Cardiac fibroblast (primary cell): ENCODE data around the gene EGLN3.
"Not testable (repeated sequence)": the region's sequence is repeated elsewhere in the genome, so short reads cannot be mapped to it uniquely, and the experiment has no call there.

Source experiments
- DNase-seq, 2 donors: peaks; one replicate each; pipeline versions ENCODE4 v3.0.0 to v3.0.0-alpha.2; 2010; ENCODE audit warnings: low read depth in 2 of 2
- H3K4me3 ChIP-seq, 2 donors: replicated peaks in 1 of 2; 1 replicate in 1 of 2; 2 replicates in 1 of 2; pipeline ENCODE4 v1.5.1; 2011; ENCODE audit warnings: low read depth in 2 of 2, low read length in 2 of 2, mild to moderate bottlenecking in 2 of 2, moderate library complexity in 1 of 2
- TF ChIP-seq, protein P1 (sequence below): IDR thresholded peaks from one replicate; pipeline ENCODE4 v1.5.1; 2011; ENCODE audit warnings: low read depth, mild to moderate bottlenecking, low read length, inconsistent platforms

Gene EGLN3

DNA sequence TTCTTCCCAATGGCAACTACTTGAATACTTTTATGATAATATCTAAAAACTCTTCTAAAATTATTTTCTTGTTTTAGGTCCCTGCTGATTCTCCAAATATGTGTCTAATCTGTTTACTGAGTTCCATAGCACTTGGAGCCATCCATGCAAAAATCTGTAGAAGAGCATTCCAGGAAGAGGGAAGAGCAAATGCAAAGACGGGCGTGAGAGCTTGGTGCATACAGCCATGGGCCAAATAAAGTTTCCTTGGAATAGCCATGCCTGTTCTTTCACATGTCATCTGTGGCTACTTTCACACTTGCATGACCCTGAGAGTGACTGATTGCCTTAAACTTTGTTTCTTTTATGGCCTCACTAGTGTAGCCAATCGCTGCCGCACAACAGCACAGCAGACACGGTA lies 13.0 kb upstream of the EGLN3 start:
- no peak for DNase-seq
- TF ChIP-seq, protein P1, sequence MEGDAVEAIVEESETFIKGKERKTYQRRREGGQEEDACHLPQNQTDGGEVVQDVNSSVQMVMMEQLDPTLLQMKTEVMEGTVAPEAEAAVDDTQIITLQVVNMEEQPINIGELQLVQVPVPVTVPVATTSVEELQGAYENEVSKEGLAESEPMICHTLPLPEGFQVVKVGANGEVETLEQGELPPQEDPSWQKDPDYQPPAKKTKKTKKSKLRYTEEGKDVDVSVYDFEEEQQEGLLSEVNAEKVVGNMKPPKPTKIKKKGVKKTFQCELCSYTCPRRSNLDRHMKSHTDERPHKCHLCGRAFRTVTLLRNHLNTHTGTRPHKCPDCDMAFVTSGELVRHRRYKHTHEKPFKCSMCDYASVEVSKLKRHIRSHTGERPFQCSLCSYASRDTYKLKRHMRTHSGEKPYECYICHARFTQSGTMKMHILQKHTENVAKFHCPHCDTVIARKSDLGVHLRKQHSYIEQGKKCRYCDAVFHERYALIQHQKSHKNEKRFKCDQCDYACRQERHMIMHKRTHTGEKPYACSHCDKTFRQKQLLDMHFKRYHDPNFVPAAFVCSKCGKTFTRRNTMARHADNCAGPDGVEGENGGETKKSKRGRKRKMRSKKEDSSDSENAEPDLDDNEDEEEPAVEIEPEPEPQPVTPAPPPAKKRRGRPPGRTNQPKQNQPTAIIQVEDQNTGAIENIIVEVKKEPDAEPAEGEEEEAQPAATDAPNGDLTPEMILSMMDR: no peak
- no peak overlapping the region for H3K4me3 ChIP-seq

DNA sequence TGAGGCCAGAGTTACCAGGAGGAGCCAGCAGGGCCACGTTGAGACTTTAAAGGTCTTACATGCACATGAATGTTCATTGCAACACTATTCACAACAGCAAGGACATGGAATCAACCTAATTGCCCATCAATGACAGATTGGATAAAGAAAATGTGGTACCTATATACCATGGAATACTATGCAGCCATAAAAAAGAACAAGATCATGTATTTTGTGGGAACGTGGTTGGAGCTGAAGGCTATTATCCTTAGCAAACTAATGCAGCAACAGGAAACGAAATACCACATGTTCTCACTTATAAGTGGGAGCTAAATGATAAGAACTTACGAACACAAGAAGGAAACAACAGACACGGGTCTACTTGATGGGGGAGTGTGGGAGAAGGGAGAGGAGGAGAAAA lies 11.6 kb upstream of the EGLN3 start:
- not testable (repeated sequence) for DNase-seq, H3K4me3 ChIP-seq

DNA sequence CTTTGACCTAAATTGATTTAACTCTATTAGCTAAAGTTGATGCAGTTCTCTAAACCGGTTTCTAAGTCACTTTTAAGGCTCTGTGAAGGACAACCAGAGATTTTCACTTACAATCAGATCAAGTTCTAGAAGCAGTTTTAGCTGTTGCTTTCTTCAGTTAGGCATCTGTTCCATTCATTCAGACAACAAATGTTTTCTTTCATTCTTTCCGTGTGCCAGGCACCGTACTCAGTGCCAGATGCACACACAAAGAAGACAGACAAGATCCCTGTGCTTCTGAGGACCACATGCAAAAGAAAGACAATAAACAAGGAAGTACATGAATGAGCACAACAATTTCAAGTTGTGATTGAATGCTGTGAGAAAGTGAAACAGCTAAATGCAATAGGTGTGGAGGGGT lies 11.1 kb upstream of the EGLN3 start:
- TF ChIP-seq, protein P1: no peak
- no peak for DNase-seq
- no peak overlapping the region for H3K4me3 ChIP-seq

DNA sequence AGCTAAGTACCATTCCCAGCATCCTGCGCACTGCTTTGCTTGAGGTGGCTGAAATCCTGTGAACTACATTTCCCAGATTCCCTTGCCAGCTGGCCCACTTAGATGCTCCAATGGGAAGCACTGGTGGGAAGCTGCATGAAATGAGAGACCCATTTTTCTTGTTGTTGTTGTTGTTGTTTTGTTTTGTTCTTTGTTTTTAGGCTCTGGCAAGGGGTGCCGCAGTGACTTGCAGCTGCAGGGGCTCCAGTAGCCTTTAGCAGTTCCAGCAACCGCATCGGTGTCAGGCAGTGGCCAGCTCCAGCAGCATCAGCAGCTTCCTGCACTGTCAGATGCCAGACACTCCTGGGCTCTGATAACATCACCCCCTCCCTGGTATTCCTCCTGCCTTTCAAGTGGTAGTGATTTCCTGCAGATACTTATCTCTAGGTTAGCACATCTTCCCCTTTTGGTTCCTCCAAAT lies 8.8 kb upstream of the EGLN3 start:
- DNase-seq: no peak
- TF ChIP-seq, protein P1: no peak
- no peak overlapping the region for H3K4me3 ChIP-seq

DNA sequence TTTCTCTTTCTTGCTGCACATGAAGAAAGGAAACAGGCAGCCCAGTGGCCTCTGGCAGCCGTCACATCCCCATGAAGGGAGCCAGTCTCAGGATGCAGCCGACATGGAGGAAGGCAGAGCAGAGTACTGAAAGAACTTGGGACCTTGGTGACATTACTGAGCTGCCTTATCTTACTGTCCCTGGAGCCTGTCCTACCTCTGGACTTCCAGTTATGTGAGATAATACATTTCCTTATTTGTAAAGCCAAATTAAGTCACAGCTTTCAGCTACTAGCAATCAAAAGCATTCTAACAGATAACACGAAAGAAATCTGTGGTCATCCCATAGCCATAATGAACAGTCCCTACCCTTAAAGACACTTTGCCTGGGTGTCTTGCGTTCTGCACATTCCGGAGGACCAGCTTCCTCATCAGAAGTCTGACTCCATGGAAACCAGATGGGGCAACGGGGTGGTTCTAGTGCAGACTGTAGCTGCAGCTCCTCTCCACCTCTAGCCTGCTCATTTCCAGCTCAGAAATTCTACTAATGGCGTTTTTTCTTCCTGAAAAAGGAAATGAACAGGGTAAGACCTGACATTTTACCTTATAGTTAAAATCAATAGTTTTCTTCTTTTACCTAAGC lies 7.8 kb upstream of the EGLN3 start:
- no peak overlapping the region for H3K4me3 ChIP-seq
- DNase-seq: no peak
- TF ChIP-seq, protein P1: no peak

DNA sequence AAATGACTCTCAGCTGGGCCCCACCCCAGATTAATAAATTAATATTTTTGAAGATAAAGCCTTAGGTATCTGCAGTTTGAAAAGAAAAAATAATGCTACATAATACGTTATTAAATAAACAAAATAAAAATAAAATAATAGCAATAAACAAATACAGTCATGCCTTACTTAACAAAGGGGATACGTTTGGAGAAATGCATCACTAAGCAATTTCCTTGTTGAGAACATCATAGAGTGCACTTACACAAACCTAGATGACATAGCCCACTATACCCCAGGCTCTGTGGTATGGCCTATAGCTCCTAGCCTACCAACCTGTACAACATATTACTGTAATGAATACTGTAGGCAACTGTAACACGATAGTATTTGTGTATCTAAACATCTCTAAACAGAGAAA lies 7.1 kb upstream of the EGLN3 start:
- TF ChIP-seq, protein P1: no peak
- no peak for DNase-seq
- H3K4me3 ChIP-seq: no peak overlapping the region

DNA sequence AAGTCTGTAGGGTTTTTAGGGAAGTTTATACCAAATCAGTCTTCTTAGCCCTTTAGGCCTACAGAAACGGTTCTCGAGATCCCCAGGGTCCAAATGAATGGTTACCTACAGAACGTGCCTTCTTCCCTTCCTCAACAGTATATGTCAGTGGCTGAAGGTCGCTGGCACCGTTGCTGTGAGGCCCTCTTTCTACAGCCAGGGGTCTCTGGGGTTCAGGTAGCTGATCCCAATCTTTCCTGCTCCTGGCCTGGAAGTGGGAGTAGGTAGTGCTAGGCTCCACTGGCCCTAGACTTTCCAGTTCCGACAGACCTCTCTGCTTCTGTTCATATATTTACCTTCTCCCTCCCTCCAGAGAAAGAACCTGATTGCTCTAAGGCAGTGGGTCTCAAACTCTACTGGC lies 6.4 kb upstream of the EGLN3 start:
- DNase-seq: no peak
- H3K4me3 ChIP-seq: no peak overlapping the region
- TF ChIP-seq, protein P1: no peak
